Right lobe of liver (tissue), 4 donors: ENCODE data around the gene SCMH1.

Source experiments
- CTCF ChIP-seq, 4 donors: fragments of 200-600 bp in 3 of 4; fragments of 450-650 bp in 1 of 4; IDR thresholded peaks; one replicate each; pipeline versions ENCODE4 v1.5.1 to v1.8.0; 2016 to 2022; ENCODE audit warnings: antibody characterized with exemption in 4 of 4, mild to moderate bottlenecking in 2 of 4
- POLR2A ChIP-seq: fragments of 450-650 bp; IDR thresholded peaks from one replicate; pipeline ENCODE4 v1.6.1; 2017; ENCODE audit warnings: antibody characterized with exemption, mild to moderate bottlenecking
- donor health status: DM: no; HTN: no; CAD: no.
- donor health status: DM: no; HTN: no; CAD: no.
- donor health status: DM: no; HTN: yes; CAD: no.

- TF ChIP-seq CTCF (IDR thresholded peaks at IDR 0.05) (no peak), POLR2A (no peak)
Observed at GRCh38 chr1:41240781-41241353, 1.2 kb downstream of the SCMH1 start.
